ENCODE measurements around the gene NADSYN1.

The NADSYN1 gene

DNA sequence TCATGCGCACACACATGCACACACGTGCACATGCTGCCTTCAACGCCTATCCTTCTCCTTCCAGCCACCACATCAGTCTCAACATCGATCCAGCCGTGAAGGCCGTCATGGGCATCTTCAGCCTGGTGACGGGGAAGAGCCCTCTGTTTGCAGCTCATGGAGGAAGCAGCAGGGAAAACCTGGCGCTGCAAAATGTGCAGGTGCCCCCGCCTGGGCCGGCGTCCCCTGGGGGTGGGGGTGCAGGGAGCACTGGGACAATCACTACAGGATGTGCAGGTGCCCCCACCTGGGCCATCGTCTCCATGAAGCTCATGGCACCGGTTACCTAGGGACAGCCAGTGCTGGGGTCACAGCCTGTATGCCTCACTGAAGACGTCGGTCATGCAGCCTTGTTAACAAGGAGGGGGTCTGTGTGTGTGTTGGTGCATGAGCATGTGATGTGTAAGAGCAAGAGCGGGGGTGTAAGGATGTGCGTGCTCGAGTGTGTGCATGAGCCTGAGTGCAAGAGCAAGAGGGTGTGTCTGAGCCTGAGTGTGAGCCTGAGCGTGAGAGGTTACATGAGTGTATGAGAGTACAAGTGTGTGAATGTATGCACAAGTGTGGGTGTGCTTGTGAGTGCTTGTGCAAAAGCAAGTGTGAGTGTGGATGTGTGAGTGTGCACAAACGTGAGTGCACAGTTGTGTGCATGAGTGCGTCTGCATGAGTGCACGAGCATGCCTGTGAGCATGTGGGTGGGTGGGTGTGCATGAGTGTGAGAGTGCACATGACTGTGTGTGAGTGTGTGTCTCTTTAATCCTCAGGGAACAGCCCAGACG is 31.5 kb downstream of the NADSYN1 start:
- Histone ChIP-seq H2AFZ (ENCODE audit: low read length) (no peak overlapping the region), H3K9me3 (ENCODE audit: low read length) (no peaks in the 10 kb centered on the region), H3K9me2 (ENCODE audit: low read depth, low read length) (no peaks in the 10 kb centered on the region), H3K4me1 (ENCODE audit: insufficient read depth, low read length, severe bottlenecking) (no peaks in the 10 kb centered on the region), H3K79me2 (ENCODE audit: insufficient read depth, low read length) (no peaks in the 10 kb centered on the region), H3F3A (ENCODE audit: insufficient read depth, low read length) (no peaks in the 10 kb centered on the region), H3K36me3 (ENCODE audit: insufficient read depth, low read length) (peaks cover 46% of the 10 kb centered on the region), H3K27ac (ENCODE audit: low read depth, low read length, poor library complexity, severe bottlenecking) (no peak overlapping the region), H3K4me2 (ENCODE audit: low read length) (no peak overlapping the region), H4K20me1 (ENCODE audit: insufficient read depth, low read length) (no peaks in the 10 kb centered on the region), H3K9ac (ENCODE audit: low read length) (no peak overlapping the region), H3K27me3 (ENCODE audit: insufficient read depth, low read length) (no peaks in the 10 kb centered on the region), H3K4me3 (ENCODE audit: low read depth, low read length, poor library complexity, severe bottlenecking) (no peak overlapping the region)
- TF ChIP-seq EZH2 (IDR thresholded peaks at IDR 0.05; ENCODE audit: borderline replicate concordance, low read length): no peak

DNA sequence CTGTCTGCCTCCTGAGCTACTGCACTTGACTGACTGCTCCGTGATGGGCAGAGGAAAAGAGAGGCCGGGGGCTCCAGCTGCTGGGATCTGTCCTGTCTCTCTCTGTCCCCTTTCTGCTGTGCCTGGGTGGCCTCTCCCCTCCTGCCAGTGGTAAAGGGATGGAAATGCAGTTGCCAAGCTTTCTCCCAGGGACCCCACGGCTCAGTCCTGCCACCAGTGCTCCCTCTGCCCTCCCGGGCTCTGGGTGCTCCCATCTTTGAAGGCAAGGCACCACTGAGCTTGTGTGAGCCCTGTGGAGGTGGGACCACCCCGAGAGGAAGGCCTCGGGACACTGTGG is 32.0 kb downstream of the NADSYN1 start:
- H3K4me2 ChIP-seq (ENCODE audit: low read length): no peak overlapping the region
- no peak overlapping the region for H3K27ac ChIP-seq (ENCODE audit: low read depth, low read length, poor library complexity, severe bottlenecking)
- no peaks in the 10 kb centered on the region for H4K20me1 ChIP-seq (ENCODE audit: insufficient read depth, low read length)
- H3K9me3 ChIP-seq (ENCODE audit: low read length): no peaks in the 10 kb centered on the region
- no peak overlapping the region for H3K4me3 ChIP-seq (ENCODE audit: low read depth, low read length, poor library complexity, severe bottlenecking)
- H2AFZ ChIP-seq (ENCODE audit: low read length): no peak overlapping the region
- TF ChIP-seq, protein P1, sequence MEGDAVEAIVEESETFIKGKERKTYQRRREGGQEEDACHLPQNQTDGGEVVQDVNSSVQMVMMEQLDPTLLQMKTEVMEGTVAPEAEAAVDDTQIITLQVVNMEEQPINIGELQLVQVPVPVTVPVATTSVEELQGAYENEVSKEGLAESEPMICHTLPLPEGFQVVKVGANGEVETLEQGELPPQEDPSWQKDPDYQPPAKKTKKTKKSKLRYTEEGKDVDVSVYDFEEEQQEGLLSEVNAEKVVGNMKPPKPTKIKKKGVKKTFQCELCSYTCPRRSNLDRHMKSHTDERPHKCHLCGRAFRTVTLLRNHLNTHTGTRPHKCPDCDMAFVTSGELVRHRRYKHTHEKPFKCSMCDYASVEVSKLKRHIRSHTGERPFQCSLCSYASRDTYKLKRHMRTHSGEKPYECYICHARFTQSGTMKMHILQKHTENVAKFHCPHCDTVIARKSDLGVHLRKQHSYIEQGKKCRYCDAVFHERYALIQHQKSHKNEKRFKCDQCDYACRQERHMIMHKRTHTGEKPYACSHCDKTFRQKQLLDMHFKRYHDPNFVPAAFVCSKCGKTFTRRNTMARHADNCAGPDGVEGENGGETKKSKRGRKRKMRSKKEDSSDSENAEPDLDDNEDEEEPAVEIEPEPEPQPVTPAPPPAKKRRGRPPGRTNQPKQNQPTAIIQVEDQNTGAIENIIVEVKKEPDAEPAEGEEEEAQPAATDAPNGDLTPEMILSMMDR (IDR thresholded peaks at IDR 0.05; ENCODE audit: low read length): no peak
- no peak for TF ChIP-seq EZH2 (IDR thresholded peaks at IDR 0.05; ENCODE audit: borderline replicate concordance, low read length)
- peaks cover 40% of the 10 kb centered on the region for H3K36me3 ChIP-seq (ENCODE audit: insufficient read depth, low read length)
- no peak overlapping the region for H3K9ac ChIP-seq (ENCODE audit: low read length)
- no peaks in the 10 kb centered on the region for H3K27me3 ChIP-seq (ENCODE audit: insufficient read depth, low read length)
- no peaks in the 10 kb centered on the region for H3K9me2 ChIP-seq (ENCODE audit: low read depth, low read length)
- H3K4me1 ChIP-seq (ENCODE audit: insufficient read depth, low read length, severe bottlenecking): no peaks in the 10 kb centered on the region
- no peaks in the 10 kb centered on the region for H3F3A ChIP-seq (ENCODE audit: insufficient read depth, low read length)
- no peaks in the 10 kb centered on the region for H3K79me2 ChIP-seq (ENCODE audit: insufficient read depth, low read length)

DNA sequence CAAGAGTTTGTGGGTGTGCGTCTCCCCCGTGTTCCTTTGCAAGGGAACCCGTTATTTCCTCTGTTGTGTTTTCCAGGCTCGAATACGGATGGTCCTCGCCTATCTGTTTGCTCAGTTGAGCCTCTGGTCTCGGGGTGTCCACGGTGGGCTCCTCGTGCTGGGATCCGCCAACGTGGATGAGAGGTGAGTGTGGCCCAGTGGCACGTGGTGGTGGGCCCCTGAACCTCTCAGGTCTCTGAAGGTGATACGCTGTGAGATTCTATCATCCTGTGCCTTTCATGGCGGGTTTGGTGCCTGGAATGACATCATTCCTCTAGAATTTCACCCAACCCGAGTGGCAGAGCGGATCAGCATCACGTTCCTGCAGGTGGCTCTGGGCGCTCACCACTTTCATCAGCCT is 32.5 kb downstream of the NADSYN1 start:
- H3K36me3 ChIP-seq (ENCODE audit: insufficient read depth, low read length): peaks cover 39% of the 10 kb centered on the region
- no peaks in the 10 kb centered on the region for H3K27me3 ChIP-seq (ENCODE audit: insufficient read depth, low read length)
- H3K4me1 ChIP-seq (ENCODE audit: insufficient read depth, low read length, severe bottlenecking): no peaks in the 10 kb centered on the region
- no peaks in the 10 kb centered on the region for H3K9me3 ChIP-seq (ENCODE audit: low read length)
- TF ChIP-seq, protein P1 (IDR thresholded peaks at IDR 0.05; ENCODE audit: low read length): no peak
- no peak for TF ChIP-seq EZH2 (IDR thresholded peaks at IDR 0.05; ENCODE audit: borderline replicate concordance, low read length)
- no peak overlapping the region for H2AFZ ChIP-seq (ENCODE audit: low read length)
- no peaks in the 10 kb centered on the region for H3K9me2 ChIP-seq (ENCODE audit: low read depth, low read length)
- H3K9ac ChIP-seq (ENCODE audit: low read length): no peak overlapping the region
- H3K79me2 ChIP-seq (ENCODE audit: insufficient read depth, low read length): no peaks in the 10 kb centered on the region
- H3K4me2 ChIP-seq (ENCODE audit: low read length): no peak overlapping the region
- no peak overlapping the region for H3K27ac ChIP-seq (ENCODE audit: low read depth, low read length, poor library complexity, severe bottlenecking)
- H3K4me3 ChIP-seq (ENCODE audit: low read depth, low read length, poor library complexity, severe bottlenecking): no peak overlapping the region
- no peaks in the 10 kb centered on the region for H3F3A ChIP-seq (ENCODE audit: insufficient read depth, low read length)
- no peaks in the 10 kb centered on the region for H4K20me1 ChIP-seq (ENCODE audit: insufficient read depth, low read length)

DNA sequence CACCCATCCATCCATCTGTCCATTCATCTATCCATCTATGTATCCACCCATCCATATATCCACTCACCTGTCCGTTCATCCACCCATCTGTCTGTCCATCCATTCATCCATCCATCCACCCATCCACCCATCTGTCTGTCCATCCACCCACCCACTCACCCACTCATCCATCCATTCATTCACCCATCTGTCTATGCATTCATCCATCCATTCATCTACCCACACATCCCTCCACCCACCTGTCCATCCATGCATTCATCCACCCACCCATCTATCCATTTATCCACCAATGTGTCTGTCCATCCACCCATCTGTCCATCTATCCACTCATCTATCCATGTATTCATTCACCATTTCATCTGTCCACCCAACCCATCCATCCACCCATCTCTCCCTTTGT is 33.3 kb downstream of the NADSYN1 start:
- peaks cover 48% of the 10 kb centered on the region for H3K36me3 ChIP-seq (ENCODE audit: insufficient read depth, low read length)
- H3K4me1 ChIP-seq (ENCODE audit: insufficient read depth, low read length, severe bottlenecking): no peaks in the 10 kb centered on the region
- no peak overlapping the region for H2AFZ ChIP-seq (ENCODE audit: low read length)
- no peaks in the 10 kb centered on the region for H4K20me1 ChIP-seq (ENCODE audit: insufficient read depth, low read length)
- H3K27me3 ChIP-seq (ENCODE audit: insufficient read depth, low read length): no peaks in the 10 kb centered on the region
- H3K27ac ChIP-seq (ENCODE audit: low read depth, low read length, poor library complexity, severe bottlenecking): no peak overlapping the region
- H3K9me2 ChIP-seq (ENCODE audit: low read depth, low read length): no peaks in the 10 kb centered on the region
- H3K4me2 ChIP-seq (ENCODE audit: low read length): no peak overlapping the region
- no peaks in the 10 kb centered on the region for H3K79me2 ChIP-seq (ENCODE audit: insufficient read depth, low read length)
- TF ChIP-seq EZH2 (IDR thresholded peaks at IDR 0.05; ENCODE audit: borderline replicate concordance, low read length): no peak
- TF ChIP-seq, protein P1 (IDR thresholded peaks at IDR 0.05; ENCODE audit: low read length): no peak
- no peaks in the 10 kb centered on the region for H3K9me3 ChIP-seq (ENCODE audit: low read length)
- H3K4me3 ChIP-seq (ENCODE audit: low read depth, low read length, poor library complexity, severe bottlenecking): no peak overlapping the region
- H3K9ac ChIP-seq (ENCODE audit: low read length): no peak overlapping the region
- no peaks in the 10 kb centered on the region for H3F3A ChIP-seq (ENCODE audit: insufficient read depth, low read length)
